Forelimb muscle (tissue), 1 donor: ENCODE data around the gene PISD. TPM values are rescaled to one million over a fixed set of nuclear protein-coding genes. Genes with fewer than 3 reads are reported as not detected.
"Not testable (repeated sequence)": the region's sequence is repeated elsewhere in the genome, so short reads cannot be mapped to it uniquely, and the experiment has no call there.

Experiments used
- DNase-seq: peaks from one replicate; pipeline ENCODE4 v3.0.0-alpha.2; 2013; ENCODE audit warnings: low read depth
- polyA plus RNA-seq: library from polyadenylated mRNA; unstranded; fragments of 120-200 nt; gene quantifications from one replicate; pipeline ENCODE4 v1.2.1, GENCODE V29; 2013; ENCODE audit not compliant: insufficient read length

Gene PISD
- 16.3 TPM for polyA plus RNA-seq

DNA sequence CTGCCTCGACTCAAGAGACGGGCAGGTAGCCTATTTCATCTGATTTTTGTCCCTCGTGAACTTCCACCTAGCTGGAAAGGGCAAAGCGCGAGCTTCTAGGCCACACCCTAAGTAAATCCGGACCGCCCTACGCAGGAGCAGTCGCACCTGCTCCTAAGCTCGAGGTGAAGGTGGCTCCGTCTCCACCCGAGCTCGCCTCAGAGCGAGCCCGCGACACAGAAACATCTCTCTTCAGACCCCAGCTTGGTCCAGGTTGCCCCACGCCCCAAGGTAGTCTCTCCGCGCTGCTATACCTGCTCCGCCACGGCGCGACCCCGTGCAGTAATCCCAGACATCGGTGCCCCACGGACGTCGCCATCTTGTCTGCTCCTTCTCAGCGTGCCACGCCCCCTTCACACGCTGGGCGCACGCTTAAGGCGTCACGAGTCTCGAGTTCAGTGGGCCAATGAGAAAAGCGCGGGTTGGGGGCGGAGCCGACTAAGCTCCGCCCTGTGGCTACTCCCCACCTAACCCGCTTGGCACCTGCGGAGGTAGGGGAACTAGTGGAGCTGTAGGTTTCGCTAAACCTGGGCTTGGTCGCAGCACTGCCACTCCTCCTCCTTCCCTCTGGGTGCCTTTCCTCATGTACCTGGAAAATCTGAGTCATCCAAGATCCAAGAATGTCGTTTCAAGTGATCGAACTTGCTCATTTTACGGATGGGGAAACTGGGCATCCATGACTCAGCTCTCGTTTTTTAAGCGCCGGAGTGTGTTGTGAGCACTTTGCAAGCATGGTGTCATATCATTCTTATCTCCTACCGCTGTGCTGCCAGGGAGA lies at the start of gene PISD:
PISD (minus strand) TSS at position 365 of the 817 bp plus-strand sequence; CDS start at position 358, 7 bp downstream.
- DNase-seq: peak; percentile 91

DNA sequence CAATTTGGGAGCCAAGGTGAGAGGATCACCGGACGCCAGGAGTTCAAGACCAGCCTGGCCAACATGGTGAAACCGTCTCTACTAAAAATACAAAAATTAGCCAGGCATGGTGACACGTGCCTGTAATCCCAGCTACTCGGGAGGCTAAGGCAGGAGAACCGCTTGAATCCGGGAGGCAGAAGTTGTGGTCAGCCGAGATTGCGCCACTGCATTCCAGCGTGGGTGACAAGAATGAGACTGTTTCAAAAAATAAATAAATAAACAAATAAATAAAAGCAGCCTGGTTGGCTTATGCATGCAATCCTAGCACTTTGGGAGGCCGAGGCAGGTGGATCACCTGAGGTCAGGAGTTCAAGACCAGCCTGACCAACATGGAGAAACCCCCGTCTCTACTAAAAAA lies 49.2 kb upstream of the PISD start:
- not testable (repeated sequence) for DNase-seq

DNA sequence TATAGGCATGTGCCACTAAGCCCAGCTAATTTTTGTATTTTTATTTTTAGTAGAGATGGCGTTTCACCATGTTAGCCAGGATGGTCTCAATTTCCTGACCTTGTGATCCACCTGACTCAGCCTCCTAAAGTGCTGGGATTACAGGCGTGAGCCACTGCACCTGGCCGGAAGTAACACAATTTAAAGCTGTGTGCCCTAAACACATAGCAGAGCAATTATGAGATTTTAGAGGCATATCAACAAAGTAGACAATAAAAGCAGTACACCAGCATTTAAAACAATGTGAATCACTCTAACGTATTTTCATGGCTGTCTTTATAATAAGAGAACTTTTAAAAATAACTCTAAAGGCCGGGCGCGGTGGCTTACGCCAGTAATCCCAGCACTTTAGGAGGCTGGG lies 45.5 kb upstream of the PISD start:
- no peak for DNase-seq

DNA sequence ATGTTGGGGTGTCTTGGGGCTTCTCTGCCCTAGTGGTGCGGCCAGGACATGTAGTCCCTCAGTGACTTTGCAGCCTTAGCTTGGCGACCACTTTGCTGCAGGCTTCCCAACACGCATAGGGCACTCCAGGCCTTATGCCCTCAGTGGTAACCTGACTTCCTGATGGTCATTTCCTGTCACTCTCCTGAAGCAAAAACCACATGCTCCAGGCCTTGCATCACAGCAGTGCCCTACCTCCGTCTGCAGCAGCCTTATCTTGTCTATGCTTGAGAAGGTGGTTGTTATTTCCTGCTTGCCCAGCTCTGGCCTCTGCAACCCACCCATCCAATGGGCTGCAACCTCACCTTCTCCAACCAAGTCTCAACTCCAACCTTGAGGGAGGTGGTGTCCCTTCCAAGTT lies 33.4 kb upstream of the PISD start:
- no peak for DNase-seq

DNA sequence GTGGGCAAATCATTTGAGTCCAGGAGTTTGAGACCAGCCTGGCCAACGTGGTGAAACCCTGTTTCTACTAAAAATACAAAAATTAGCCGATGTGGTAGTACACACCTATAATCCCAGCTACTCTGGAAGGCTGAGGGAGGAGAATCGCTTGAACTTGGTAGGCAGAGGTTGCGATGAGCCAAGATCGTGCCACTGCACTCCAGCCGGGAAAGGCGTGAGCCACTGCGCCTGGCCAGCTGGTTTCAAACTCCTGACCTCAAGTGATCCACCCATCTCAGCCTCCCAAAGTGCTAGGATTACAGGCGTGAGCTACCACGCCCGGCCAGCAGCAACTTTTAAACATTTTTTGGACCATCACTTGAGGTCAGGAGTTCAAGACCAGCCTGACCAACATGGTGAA lies 32.0 kb upstream of the PISD start:
- not testable (repeated sequence) for DNase-seq

DNA sequence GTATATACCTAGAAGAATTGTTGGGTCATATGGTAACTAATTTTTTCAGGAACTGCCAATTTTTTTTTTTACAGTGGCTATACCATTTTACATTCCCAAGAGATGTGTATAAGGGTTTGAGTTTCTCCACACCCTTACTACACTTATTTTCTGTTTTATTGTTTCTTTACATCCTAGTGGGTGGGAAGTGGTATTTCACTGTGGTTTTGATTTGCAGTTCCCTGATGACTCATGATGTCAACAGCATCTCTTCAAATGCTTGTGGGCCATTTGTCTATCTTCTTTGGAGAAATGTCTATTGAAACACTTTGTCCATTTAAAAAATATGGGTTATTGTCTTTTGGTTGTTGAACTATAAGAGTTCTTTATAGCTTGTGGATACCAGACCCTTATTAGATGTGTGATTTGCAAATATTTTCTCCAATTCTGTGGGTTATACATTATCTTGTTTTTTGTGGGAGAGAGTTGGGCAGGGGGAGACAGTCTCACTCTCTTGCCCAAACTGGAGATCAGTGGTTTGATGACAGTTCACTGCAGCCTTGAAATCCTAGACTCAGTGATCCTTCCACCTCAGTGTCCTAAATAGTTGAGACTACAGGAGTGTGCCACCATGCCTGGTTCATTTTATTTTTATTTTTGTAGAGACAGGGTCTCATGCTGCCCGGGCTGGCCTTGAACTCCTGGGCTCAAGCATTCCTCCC lies 30.3 kb upstream of the PISD start:
- DNase-seq: no peak

DNA sequence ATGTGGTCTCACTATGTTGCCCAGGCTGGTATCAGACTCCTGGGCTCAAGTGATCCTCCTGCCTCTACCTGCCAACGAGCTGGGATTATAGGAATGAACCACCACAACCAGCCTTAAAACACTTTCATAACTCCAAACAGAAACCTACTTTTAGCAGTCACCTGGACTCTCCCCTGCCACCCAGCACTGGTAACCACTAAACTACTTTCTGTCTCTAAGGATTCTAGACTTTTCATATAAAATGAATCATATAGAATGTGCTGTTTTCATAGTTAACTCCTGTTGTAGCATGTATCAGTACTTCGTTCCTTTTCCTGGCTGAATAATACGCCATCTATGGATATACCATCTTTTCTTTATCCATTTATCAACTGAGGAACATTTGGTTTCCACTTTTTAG lies 29.4 kb upstream of the PISD start:
- no peak for DNase-seq

DNA sequence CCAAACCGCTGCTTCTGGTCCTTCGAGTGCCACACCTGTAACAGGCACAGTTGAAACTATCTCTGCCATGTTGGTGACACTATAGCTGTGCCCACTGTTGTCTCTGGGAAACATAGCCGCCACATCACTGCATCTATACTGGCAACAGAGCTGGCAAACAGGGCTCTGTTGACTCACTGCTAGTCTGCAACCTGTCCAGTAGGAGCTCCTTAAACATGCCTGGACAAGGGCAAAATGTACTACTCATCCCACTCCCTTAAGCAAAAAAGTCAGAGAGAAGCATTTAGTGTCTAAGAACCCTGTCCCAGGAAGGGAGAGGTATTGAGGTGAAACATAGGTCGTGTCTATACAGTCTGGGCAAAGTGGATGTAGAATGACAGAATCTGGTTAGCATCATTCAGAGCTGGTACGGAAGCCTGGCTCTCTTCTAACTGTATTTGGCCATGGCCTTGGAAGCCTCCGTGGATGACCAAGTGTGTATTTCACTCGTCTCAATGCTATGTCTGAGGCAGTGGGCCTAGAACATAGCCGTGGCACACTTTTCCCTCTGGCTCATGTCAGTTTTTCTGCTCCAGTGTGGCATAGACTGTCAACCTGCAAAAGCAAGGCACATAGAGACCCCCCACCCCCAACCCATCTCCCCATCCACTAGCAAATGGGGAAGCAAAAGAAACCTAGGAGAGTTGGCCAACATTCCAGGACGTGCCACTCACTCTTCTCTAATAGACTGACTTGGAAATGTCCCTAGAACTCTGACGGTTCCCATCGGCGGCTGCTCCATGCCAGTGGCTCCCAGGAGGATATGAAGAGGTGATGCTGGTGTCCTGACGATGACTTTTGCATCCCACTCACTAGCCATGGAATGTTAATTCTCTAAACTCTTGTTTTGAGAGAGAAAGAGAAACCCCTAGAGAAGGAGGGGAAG lies 21.4 kb upstream of the PISD start:
- DNase-seq: no peak

DNA sequence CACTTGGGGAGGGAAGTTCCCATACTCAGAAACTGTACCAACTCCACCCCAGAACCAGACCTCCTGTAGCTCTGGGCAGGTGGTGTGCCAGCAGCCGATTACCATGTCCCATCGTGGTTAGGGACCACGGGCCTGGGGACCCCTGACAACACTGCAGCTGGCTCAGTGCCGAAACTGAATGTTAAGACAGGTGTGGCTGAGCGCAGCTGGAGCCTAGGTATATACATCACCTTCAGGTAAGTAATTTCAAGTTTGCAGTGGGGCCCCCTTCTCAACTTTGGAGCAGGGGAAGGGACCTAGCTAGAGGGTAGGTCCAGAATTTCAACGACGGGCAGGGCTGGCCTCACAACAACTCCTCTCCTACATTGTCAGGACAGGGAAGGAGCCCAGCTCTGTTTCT lies 20.7 kb upstream of the PISD start:
- DNase-seq: no peak

DNA sequence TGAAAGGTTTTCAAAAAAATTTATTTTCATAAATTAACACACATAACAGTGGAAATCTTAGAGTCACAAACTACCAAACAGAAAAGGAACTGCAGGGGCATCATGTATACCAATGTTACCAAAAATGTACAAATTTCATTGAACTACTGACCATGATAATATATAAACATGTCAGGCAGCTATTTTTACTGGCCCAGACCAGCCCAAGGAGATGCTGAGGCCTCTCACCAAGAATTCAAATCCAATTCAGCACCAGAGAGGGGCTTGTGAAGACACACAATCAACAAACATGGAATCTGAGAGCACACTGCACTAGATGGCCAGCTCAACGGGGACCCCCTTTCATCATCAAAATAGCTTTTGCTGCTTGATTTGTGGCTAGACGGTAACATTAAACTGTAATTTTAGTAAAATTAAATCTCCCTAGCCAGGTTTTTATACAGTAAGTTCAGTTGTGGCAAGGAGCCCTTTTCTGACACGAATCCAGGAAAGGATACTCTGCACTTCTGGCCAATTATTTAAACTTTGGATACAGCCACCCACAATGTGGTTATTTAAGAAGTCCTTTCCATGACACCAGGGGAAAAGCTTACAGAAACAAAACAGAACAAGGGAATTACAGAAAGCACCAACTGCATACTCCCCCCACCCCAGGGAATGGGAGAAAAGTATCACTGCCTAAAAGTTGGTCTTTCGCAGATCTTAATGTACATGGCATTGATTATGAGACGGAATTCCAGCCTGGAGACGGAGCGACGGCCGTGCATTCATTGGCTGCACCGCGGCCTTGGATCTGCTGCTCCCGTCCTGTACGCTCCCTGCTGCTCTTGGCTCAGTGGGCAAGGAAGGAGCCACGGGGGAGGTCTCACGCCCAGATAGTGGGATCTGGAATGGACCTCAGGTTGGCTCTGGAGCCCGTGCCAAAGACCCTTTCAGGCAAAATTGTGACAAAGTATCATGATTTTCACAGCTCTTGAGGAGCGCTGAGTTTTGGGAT lies 19.6 kb upstream of the PISD start:
- no peak for DNase-seq

DNA sequence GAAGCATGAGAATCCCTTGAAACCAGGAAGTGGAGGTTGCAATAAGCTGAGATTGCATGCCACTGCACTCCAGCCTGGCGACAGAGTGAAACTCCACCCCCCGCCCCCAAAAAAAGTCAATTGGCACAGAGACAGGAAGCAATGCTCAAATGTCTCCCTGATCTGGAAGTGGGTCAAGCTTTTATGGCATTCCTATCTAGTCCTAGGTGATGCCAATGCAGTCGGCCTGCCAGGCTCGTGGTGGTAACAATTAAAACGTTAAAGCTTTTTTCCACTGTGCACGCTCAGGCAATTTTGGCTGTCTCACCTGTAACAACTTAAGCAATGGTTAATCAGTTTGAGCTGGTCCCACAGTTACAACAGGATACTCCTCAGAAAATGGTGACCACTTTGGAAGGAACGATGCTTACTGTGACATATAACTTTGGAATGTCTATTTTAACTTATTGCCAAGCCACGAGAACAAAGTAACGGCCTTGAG lies 18.9 kb upstream of the PISD start:
- no peak for DNase-seq

DNA sequence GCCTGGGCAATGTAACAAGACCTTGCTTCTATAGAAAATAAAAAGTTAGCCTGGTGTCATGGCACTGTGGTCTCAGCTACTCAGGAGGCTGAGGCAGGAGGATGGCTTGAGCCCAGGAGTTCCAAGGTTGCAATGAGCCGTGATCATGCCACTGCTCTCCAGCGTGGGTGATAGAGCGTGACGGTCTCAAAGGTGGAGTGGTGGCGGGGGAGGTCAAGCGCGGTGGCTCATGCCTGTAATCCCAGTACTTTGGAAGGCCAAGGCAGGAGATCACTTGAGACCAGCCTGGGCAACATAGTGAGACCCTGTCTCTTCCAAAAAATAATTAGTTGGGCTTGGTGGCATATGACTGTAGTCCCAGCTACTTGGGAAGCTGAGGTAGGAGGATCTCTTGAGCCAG lies 16.7 kb upstream of the PISD start:
- DNase-seq: no peak

DNA sequence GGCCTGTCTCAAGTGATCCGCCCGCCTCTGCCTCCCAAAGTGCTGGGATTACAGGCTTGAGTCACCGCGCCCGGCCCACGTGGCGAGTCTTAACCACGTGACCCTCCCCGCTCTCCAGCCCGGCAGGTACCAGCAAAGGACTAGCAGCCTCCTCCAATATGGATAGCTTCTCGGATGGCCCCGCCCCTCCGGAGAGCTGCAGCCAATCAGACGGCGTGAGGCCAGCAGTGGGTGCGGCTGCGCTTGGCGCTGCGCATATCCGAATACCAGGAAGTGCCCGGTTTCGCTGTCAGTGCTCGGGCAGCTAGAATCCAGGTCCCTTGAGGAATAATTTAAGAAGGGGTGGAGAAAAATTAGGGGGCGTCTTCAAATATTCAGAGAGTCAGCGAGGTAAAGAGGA lies 14.7 kb upstream of the PISD start:
- DNase-seq: peak; percentile 34

DNA sequence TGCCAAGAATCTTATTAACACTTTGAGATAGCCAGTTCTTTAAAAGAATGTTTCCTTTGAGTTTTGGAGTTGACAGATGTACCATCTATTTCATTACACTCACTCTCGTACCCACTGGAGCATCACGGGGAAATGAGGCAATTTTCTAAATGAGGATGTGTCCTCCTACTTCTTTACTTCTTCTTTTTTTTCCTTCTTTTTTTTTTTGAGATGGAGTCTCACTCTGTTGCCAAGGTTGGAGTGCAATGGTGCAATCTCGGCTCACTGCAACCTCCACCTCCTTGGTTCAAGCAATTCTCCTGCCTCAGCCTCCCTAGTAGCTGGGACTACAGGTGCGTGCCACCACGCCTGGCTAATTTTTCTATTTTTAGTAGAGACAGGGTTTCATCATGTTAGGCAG lies 12.2 kb upstream of the PISD start:
- DNase-seq: not testable (repeated sequence)

DNA sequence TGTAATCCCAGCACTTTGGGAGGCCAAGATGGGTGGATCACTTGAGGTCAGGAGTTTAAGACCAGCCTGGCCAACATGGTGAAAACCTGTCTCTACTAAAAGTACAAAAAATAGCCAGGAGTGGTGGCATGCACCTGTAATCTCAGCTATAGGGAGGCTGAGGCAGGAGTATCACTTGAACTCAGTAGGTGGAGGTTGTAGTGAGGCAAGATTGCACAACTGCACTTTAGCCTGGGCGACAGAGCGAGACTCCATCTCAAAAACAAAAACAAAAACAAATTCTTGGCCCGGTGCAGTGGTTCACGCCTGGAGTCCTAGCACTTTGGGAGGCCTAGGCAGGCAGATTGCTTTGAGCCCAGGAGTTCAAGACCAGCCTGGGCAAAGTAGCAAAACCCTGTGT lies 6.8 kb upstream of the PISD start:
- not testable (repeated sequence) for DNase-seq

DNA sequence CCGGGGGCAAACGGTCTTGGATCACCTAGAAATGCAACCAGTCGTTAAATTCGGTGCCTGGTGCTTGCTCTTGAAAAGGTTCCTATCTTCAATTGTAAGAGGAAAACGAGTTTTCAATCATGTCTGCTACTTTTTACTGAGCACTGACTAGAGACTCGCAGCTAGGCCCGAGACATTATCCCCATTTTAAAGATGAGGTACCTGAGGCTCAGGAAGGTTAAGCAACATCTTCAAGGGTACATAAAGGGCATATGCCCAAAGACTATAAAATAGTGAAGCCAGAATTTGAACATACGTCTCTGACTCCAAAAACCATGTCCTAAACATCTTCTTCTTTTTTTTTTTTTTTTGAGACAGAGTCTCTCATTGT lies 638 bp upstream of the PISD start:
- no peak for DNase-seq

DNA sequence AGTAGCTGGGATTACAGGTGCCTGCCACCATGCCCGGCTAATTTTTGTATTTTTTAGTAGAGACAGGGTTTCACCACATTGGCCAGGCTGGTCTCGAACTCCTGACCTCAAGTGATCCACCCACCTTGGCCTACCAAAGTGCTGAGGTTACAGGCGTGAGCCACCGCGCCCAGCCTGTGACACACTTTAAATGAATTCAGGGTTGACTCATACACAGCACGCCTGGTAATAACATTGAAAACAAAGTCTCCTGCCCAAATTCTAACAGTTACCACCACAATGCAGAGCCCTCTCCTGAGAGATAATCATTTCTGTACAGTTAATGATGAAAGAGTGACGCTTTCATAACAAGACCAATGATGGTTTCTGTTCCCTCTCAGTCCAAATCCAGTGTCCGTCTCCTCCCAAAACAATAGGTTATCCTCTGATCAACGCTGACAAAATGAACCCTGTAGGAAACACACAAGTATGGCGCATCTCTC lies 1.1 kb downstream of the PISD start:
- not testable (repeated sequence) for DNase-seq

DNA sequence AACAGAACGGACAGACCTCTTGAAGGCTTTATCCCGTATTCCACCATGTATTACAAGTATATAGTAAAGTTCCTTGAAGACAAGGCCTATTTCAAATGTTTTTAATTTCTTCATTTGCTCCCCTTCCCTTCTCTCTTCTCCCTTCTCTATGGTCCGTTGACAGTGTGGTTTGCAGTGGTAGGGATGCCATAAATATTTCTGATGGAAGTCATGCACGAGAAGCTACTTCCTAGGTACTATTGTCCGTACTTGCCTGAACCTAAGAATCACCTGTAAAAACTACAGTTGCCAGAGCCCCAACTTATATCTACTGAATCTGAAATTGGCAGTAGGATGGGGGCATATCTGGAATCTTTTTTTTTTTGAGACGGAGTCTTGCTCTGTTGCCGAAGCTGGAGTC lies 2.8 kb downstream of the PISD start:
- DNase-seq: no peak

DNA sequence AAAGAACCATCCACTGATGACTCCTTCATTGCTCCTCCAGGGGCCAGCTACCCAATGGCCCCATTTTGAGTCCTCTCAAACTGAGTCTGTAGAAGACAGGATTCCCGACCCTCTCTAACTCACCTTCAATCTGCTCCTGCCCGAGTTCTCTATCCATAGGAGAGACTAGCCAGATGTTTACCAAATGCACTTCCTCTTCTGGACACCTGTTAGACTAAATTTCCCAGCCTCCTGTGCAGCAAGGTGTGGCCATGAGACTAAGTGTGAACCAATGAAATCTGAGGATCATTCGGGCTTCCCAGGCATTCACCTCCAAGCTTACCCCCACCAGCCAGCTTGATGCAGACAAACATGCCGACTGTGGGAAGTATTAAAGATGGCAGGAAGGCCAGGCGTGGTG lies 7.6 kb downstream of the PISD start:
- no peak for DNase-seq

DNA sequence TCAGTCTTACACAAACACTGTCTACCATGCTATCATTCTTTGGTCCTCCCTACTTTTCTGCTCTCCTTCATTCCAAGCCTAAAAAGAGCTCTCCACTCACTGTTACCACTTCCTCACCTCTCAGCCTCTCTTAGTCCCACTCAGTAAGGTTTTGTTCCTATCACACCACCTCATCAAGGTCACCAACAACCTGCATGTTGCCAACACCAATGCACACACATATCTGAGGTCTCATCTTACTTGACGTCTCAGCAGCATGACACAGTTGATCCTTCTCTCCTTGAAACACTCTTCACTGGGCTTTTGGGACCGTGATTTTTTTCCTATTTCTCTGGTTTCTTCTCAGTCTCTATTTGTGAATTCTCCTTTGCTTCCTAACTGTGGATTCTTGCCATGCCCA lies 8.1 kb downstream of the PISD start:
- DNase-seq: no peak
